Erythroblast (primary cell): Measurements from ENCODE around the gene DGAT2.

Source experiments
- GATA1 ChIP-seq: IDR thresholded peaks from 2 replicates; pipeline ENCODE4 v1.6.1; 2011; ENCODE audit warnings: low read depth, mild to moderate bottlenecking, control low read depth, low read length, moderate library complexity
- POLR2A ChIP-seq: IDR thresholded peaks from 2 replicates; pipeline ENCODE4 v1.6.1; 2011; ENCODE audit warnings: mild to moderate bottlenecking, low read length

GRCh38 chr11:75781296-75781695 lies 12.7 kb downstream of the DGAT2 start:
- no peak for TF ChIP-seq POLR2A
- no peak for TF ChIP-seq GATA1
